ENCODE data around the gene RRP12. TPM values are rescaled to one million over a fixed set of nuclear protein-coding genes. Genes with fewer than 3 reads are reported as not detected.

The RRP12 gene
- polyA plus RNA-seq, 1 donor from 2014 or later = 9.7 TPM

DNA sequence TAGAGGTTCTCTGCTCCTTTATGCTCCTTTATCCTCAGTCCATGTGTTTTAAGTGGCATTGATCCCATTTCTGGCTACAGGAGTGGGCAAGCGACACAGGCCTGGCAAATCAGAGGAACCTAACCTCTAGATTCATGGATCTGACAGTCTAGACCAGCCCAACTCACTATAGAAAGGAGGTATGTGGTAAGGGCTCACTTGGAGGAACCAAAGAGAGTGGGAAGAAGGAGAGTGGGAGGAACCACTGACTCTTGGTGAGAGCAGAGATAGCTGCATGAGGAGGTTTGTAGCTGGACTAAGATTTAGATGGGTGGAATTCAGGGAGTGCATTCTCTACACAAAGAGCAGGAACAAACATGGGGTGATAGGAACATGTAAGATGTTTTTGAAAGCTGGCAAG lies 93.7 kb downstream of the RRP12 start:
- no peaks in the 10 kb centered on the region for H3K9me2 ChIP-seq (ENCODE audit: insufficient read depth, low read length)
- no peaks in the 10 kb centered on the region for H4K20me1 ChIP-seq (ENCODE audit: insufficient read depth)
- H3K4me2 ChIP-seq (ENCODE audit: low read length) = no peak overlapping the region
- H3F3A ChIP-seq (ENCODE audit: insufficient read depth, low read length, poor library complexity, severe bottlenecking) = no peaks in the 10 kb centered on the region
- no peaks in the 10 kb centered on the region for H3K36me3 ChIP-seq (ENCODE audit: insufficient read depth, low read length)
- no peak overlapping the region for H3K4me3 ChIP-seq (ENCODE audit: low read length)
- H3K9ac ChIP-seq (ENCODE audit: low read length) = no peak overlapping the region
- TF ChIP-seq, protein P1, sequence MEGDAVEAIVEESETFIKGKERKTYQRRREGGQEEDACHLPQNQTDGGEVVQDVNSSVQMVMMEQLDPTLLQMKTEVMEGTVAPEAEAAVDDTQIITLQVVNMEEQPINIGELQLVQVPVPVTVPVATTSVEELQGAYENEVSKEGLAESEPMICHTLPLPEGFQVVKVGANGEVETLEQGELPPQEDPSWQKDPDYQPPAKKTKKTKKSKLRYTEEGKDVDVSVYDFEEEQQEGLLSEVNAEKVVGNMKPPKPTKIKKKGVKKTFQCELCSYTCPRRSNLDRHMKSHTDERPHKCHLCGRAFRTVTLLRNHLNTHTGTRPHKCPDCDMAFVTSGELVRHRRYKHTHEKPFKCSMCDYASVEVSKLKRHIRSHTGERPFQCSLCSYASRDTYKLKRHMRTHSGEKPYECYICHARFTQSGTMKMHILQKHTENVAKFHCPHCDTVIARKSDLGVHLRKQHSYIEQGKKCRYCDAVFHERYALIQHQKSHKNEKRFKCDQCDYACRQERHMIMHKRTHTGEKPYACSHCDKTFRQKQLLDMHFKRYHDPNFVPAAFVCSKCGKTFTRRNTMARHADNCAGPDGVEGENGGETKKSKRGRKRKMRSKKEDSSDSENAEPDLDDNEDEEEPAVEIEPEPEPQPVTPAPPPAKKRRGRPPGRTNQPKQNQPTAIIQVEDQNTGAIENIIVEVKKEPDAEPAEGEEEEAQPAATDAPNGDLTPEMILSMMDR (IDR thresholded peaks at IDR 0.05; ENCODE audit: poor library complexity, severe bottlenecking) = no peak
- TF ChIP-seq EZH2 (IDR thresholded peaks at IDR 0.05; ENCODE audit: borderline replicate concordance, insufficient read depth, low read length, poor library complexity, severe bottlenecking) (no peak), SMC3 (conservative IDR thresholded peaks at IDR 0.05; ENCODE audit: poor library complexity) (no peak), RAD21 (conservative IDR thresholded peaks at IDR 0.05) (no peak), MXI1 (conservative IDR thresholded peaks at IDR 0.05; ENCODE audit: poor library complexity, severe bottlenecking) (no peak), TAF1 (IDR thresholded peaks at IDR 0.05; ENCODE audit: low read depth) (no peak), POLR2AphosphoS5 (IDR thresholded peaks at IDR 0.05) (no peak), EP300 (conservative IDR thresholded peaks at IDR 0.05; ENCODE audit: poor library complexity, severe bottlenecking) (no peak)
- TF ChIP-seq, protein P2, sequence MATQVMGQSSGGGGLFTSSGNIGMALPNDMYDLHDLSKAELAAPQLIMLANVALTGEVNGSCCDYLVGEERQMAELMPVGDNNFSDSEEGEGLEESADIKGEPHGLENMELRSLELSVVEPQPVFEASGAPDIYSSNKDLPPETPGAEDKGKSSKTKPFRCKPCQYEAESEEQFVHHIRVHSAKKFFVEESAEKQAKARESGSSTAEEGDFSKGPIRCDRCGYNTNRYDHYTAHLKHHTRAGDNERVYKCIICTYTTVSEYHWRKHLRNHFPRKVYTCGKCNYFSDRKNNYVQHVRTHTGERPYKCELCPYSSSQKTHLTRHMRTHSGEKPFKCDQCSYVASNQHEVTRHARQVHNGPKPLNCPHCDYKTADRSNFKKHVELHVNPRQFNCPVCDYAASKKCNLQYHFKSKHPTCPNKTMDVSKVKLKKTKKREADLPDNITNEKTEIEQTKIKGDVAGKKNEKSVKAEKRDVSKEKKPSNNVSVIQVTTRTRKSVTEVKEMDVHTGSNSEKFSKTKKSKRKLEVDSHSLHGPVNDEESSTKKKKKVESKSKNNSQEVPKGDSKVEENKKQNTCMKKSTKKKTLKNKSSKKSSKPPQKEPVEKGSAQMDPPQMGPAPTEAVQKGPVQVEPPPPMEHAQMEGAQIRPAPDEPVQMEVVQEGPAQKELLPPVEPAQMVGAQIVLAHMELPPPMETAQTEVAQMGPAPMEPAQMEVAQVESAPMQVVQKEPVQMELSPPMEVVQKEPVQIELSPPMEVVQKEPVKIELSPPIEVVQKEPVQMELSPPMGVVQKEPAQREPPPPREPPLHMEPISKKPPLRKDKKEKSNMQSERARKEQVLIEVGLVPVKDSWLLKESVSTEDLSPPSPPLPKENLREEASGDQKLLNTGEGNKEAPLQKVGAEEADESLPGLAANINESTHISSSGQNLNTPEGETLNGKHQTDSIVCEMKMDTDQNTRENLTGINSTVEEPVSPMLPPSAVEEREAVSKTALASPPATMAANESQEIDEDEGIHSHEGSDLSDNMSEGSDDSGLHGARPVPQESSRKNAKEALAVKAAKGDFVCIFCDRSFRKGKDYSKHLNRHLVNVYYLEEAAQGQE (IDR thresholded peaks at IDR 0.05; ENCODE audit: borderline replicate concordance) = no peak
- H3K27ac ChIP-seq (ENCODE audit: low read length) = no peak overlapping the region
- H3K27me3 ChIP-seq (ENCODE audit: insufficient read depth, low read depth, low read length) = no peaks in the 10 kb centered on the region
- no peak overlapping the region for H2AFZ ChIP-seq (ENCODE audit: low read depth, low read length)
- H3K9me3 ChIP-seq (ENCODE audit: low read length) = no peaks in the 10 kb centered on the region
- H3K79me2 ChIP-seq (replicated peaks; ENCODE audit: insufficient read depth, low read length) = no peaks in the 10 kb centered on the region

Small RNAs within 50 kb of the gene (small RNA-seq; reads per million reads assigned to genes)
- 0 to 1.2 (median 0) reads per million in 3 experiments for gene RF00019

Other genes starting within 250 kb of the RRP12 start
- gene SLIT1, start 215.4 kb downstream of the RRP12 start, polyA plus RNA-seq = 9.5 and 13.5 TPM in 2 replicates
- 5.2 and 8.3 TPM in 2 replicates for gene ARHGAP19, start 108.7 kb downstream of the RRP12 start, polyA plus RNA-seq
- 10.8 and 12.1 TPM in 2 replicates for gene FRAT1, start 82.1 kb downstream of the RRP12 start, polyA plus RNA-seq
- 13.9 and 18.5 TPM in 2 replicates for gene FRAT2, start 66.6 kb downstream of the RRP12 start, polyA plus RNA-seq
- 195 and 197 TPM in 2 replicates for gene PGAM1, start 24.9 kb upstream of the RRP12 start, polyA plus RNA-seq
- 33.5 and 44.6 TPM in 2 replicates for gene EXOSC1, start 44.7 kb upstream of the RRP12 start, polyA plus RNA-seq
- 31.0 and 34.3 TPM in 2 replicates for gene ZDHHC16, start 44.8 kb upstream of the RRP12 start, polyA plus RNA-seq
- 49.8 and 54.1 TPM in 2 replicates for gene MMS19, start 97.1 kb upstream of the RRP12 start, polyA plus RNA-seq
- 2.8 and 3.3 TPM in 2 replicates for gene UBTD1, start 97.6 kb upstream of the RRP12 start, polyA plus RNA-seq
- not detected in 2 replicates for gene ANKRD2, start 171.4 kb upstream of the RRP12 start, polyA plus RNA-seq
- not detected in 2 replicates for gene HOGA1, start 183.0 kb upstream of the RRP12 start, polyA plus RNA-seq
- gene C10orf62, start 188.4 kb upstream of the RRP12 start, polyA plus RNA-seq = not detected in 2 replicates
- gene MORN4, start 232.2 kb upstream of the RRP12 start, polyA plus RNA-seq = 64.7 and 81.3 TPM in 2 replicates
- gene PI4K2A, start 239.3 kb upstream of the RRP12 start, polyA plus RNA-seq = 14.4 and 17.8 TPM in 2 replicates

All from neural cell (in vitro differentiated cells).